ENCODE measurements around the gene CHMP6.

Gene CHMP6

DNA sequence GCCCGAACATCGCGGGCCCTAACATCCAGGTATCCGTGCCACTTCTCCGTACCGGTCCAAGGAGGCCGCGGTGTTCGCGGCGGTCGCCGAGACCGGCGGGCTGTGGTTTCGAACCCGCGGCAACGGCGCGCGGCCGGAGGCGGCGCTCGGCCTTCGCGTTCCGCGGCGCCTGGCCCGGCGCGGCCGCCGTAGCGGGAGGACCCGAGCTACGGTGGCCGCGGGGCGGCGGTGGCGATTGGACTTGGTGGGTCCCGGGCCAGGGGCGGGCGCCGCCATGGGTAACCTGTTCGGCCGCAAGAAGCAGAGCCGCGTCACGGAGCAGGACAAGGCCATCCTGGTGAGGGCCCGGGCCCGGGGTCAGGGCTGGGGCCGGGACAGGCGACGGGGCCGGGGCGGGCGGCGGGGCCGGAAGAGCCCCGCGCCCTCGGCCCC, at the start of gene CHMP6:
TSS of gene CHMP6 (plus strand) at position 197 of the 432 bp plus-strand sequence. CDS start at position 275, 78 bp downstream.
- peak; percentile 62 for DNase-seq (ENCODE audit: low read depth, low spot score)

DNA sequence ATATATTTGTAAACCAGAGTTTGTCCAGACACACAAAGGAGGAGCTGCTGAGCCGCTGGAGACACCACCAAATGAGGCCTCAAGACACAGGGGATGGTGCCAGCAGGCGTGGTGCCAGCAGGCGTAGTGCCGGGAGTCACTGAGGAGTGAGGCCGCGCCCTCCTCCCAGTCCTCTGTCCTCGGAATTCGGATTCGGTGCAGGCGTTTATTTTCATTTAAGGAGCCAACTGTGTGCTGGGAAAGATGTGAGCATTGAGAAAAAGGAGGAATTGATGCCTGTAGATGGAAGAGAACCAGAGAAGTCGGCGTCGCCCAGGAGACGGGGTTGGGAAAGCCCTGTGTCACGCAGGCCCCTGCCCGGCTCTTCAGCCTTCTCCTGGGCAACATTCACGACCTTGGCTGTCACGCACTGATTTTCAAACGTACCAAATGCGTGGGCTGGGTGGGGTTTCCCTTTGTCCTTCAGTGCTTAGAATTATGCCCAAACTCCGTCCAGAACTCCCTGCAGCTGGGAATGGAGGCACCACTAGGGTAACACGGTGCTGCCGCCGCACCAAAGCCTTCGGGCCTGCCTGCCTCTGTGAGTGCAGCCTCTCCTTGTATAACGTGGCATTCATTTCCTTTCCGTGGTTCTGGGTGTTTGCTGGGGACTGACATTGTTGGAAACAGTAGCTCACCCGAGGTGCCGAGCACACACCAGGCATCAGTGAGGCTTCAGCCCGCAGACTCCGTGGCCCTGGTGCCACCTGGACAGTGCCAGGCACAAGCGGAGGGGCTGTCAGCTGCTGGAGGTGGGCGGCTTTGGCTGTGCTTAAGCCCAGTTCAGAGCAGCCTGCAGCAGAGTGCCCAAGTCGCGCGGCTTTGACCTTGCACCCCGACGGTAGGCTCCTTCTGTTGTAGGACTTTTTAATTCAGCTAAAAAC, 49.0 kb upstream of the CHMP6 start:
- DNase-seq (ENCODE audit: low read depth, low spot score): no peak

DNA sequence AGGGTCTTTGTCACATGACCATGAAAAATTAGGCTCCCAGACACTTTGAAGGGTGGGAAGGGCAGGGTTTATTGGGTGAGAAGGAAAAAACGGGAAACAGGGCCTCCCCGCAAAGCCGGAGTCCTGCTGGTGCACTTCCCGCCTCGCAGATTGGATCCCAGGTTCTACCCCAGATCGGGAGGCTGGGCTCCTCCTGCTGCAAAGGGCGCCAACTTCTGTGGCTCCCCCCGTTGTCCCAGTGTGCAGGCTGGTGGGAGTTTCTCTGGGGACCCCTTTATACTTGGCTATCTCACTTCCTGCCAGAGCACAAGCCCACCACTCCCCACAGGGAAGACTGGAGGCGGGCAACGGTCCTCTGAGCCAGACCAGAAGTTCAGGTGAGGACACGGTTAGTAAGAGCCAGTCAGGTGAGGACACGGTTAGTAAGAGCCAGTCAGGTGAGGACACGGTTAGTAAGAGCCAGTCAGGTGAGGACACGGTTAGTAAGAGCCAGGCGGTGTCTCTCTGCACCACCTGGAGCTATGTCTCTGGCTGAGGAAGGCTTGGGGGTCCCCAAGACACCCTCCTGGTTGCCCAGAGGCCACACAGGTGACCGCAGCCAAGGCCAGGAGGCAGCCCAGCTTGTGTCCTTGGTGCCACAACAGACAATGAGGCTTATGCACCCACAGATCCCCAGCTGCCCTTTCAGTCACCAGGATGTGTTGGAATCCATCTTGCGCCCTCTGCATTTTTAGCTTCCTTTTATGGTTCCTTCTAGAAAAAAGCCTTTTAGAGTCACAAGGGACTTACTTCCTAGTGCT, 48.1 kb upstream of the CHMP6 start:
- DNase-seq (ENCODE audit: low read depth, low spot score): no peak

DNA sequence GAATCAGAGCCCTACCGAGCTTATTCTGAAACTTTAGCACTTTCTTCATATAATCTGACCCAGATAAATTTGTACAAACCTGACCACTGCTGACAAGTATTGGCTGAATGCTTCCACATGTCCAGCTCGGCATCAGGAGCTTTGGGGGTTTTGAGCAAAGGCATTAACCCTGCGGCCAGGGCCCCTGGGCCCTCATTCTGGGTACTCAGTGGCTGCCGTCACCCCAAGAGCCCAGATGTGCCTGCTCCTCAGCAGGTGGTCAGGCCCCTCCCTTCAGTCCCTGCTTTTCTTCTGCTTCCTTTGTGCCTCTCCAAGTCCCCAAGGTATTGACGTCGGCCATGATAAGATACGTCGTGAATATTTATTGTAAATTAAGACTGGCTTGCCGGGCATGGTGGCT, 47.3 kb upstream of the CHMP6 start:
- no peak for DNase-seq (ENCODE audit: low read depth, low spot score)

DNA sequence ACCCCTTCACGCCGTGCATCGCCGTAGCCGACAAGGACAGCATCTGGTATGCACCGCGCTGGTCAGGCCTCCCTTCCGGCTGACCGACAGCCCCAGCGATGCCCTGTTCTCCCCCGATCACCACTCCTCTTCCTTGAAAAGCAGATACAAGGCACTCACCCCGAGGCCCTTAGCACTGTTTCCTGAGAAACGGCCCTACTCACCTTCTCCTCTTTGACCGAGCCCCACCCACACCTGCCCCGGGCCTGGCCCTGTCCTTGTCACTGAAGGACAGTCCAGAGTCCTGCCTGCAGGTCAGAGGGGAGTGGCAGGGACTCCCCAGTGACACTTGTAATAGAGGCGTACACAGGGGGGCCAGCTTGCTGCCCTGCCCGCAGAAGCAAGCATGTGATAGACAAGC, 45.9 kb upstream of the CHMP6 start:
- no peak for DNase-seq (ENCODE audit: low read depth, low spot score)

DNA sequence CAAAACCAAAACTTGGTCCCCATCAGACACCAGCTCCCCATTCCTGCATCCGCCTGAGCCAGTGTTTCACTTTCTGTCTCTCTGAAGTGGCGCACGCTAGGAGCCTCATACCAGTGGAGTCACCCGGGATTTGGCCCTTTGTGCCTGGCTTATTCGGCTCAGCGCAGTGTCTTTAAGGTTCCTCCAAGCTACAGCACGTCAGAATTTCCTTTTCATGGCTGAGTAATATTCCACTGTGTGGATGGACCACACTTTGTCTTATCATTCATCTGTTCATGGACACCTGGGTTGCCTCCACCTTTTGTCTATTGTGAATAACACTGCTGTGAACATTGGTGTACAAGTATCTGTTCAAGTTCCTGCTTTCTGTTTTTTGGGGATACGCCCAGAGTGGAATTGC, 45.2 kb upstream of the CHMP6 start:
- DNase-seq (ENCODE audit: low read depth, low spot score): no peak

DNA sequence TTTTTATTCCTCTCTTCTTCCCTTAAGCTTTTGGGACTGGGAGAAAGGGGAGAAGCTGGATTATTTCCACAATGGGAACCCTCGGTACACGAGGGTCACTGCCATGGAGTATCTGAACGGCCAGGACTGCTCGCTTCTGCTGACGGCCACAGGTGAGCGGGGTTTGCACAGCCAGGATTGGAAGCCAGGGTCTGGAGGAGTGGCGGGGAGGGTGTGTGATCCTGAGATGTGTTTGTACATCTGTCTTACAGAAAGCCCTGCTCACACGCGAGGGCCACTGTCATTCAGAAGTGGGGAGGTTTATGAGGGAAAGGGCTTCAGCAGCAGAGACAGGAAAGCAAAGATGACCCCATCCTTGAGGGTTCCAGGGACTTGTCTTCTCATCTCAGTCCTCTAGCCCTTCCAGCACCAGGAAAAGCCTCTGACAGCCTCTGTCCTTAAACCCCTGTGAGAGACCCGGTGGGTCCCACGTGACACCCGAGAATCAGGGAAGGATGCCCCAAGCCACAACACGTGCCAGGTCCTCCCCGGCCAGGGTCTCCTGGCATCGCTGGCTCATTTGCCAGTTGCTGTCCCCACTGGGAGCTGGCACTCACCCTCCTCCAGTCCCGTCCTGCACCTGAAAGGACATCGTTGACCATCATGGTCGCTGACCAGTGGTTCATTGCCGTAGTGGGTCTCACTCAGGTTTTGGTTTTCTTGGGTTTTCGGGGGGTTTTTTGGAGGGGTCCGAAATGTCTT, 44.3 kb upstream of the CHMP6 start:
- DNase-seq (ENCODE audit: low read depth, low spot score): no peak

DNA sequence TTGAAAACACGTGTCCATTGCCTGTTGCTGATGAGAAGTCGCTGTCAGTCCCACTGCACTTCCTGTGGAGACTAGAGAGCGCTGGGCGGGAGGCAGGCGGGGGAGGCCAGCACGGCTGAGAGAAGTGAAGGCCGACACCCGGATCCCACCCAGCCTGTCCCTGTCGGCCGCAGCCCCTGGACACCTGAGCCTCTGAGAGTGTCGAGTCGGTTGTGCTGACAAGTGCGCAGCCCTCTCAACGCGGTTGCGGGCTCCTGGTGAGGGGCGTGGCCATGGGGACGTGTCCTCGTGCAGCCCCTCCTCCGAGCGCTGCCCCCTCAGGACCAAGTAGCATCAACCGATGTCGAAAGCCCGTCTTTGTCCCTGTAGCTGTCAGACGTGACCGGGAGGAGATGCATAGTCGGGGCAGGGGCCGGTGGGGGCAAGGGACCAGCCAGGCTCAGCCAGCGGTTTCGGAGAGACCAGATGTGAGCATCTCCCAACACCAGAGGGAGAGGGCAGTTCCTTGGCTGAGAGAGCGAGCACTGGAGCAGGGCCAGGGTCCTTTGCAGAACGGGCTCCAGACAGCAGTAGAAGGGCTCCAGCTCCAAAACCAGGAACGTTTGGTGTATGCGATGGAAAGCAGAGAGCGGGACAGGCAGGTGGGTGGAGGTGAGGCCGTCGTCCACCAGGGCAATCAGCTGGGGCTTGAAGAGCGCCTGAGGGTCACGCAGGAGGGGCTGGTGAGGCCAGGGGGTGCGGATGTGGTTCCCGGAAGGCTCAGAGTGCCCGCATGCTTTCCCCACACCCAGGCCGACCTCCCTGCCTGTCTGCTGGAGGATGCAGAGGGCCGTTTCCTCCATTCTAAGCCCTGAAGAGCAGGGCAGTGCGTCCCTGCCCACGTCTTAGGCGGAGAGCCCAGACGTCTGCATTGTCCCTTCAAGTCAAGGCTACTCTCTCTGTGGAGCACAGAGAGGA, 43.3 kb upstream of the CHMP6 start:
- DNase-seq (ENCODE audit: low read depth, low spot score): no peak

DNA sequence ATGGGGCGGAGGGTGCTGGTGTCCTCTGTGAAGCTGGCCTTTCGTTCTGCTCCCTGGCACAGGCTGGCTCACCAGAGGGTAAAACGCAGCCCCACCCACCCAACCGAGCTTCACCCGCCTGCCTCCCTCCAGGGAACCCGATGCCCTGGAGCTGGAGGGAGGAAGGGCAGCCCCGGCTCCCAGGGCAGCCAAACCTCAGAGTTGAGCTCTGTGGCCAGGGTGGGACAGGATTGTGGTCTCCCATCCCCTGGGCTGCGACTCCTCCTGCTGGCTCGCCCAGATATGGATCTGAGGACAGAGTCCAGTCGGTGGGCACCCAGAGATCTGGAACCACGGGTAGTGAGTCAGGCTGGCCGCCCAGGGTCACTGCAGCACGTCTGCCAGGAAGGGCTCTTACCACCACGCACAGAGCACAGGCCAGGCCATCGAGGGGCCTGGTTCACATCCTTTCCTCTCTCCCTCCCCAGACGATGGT, 42.6 kb upstream of the CHMP6 start:
- DNase-seq (ENCODE audit: low read depth, low spot score): no peak

DNA sequence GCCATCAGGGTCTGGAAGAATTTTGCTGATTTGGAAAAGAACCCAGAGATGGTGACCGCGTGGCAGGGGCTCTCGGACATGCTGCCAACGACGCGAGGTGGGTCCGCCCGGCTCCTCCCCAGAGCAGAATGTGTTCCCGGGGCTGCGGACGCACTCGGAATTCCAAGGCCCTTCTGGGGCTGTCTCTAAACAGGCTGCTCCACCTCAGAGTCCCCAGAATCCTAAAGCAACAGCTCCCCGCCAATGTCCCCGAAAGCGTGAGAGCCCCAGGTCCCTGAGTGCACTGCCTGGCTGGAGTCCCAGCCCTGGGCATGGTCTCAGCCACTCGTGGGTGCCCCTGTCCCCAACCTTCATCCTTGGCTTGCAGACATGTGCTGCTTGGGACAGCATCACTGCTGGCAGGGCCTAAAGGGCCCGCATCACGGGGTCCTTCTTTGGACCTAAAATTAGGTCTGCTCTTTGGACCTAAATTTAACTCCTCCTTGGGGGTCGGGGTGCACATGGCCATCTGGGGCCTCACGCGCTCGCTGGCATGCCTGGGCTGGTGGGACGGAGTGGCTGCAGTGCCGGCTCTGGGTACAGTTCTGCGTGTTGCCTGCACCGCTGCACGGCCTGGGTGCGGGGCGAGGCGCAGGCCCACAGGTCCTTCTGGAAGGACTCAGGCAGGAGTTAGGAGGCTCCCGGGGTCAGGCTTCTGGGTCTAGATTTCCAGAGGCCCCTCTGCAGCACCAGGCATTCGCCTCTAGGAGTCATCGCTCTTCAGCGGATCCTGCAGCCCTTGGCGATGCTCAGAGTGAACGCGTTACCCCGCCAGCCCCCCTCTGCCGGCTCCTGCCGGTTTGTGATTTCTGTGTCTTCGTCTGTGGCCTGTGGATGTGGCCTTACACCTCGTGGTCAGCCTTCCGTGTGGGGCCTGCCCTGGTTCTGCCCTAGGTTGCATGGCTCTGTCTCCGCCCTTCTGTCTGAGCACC, 41.9 kb upstream of the CHMP6 start:
- DNase-seq (ENCODE audit: low read depth, low spot score): peak; percentile 39

DNA sequence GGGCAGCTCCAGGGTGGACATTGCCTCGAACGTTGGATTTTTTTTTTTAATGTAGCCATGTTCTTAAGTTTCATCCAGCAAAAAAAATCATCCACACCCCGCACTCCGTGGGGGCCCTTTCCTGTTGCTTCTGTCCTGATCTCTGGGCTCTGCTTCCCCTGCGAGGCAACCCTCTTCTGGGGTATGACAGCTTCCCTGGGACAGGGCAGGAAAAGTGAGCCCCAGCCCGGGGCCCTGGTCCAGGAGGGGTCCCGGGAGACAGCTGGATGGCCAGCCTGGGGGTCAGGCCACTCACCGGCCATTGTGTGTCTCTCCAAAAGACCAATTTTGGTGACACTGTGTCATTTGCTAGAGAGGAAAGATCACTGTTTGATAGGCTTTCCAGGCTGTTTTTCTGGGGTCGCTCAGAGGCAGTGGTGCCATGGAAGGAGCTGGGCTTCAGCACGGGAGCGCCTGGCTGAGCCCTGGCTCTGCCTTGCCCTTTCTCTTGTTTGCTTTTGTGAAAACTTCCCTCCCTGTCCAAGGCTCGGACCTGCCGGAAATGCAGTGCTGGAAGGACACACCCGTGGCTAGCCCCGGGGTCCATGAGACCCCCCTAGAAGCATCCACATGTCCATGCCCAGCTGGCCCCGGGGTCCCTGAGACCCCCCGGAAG, 41.0 kb upstream of the CHMP6 start:
- no peak for DNase-seq (ENCODE audit: low read depth, low spot score)

DNA sequence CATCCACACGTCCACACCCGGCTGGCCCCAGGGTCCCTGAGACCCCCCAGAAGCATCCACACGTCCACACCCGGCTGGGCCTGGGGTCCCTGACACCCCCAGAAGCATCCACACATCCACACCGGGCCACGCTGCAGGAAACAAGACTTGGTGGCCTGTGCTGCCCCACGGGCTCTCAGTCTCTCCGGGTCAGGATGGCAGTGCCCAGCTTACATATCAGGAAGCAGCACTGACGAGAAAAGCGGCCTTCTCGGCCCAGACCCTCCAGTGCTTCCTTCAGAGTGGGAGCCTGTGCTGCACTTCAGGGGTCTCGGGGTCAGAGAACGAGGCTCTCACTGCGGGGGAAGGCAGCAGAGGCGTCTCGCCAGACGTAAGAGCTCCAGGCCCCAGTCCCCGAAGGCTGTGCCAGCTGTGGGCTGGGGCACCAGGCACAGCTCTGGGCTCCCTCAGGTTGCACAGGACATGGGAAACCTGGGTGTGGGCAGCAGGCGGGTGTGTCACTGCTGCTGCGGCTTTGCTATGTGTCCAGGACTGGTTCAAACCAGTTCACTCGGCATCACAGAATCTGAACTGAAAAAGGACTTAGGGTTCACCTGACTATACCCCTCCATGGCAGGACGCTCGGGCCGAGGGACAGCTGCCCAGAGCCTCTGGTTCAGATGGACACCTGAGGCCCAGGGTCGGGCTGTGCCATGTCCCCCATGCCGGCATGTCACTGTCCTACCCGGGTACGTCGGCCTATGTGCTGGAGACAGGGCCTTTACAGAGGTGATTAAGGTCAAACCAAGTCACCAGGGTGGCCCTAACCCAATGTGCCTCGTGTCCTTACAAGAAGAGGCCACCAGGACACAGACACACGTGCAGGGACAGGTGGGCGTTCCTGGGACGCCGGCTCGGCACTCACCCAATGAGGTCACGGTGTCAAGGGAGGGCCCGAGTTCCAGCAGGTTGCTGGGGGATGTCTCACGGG, 40.2 kb upstream of the CHMP6 start:
- DNase-seq (ENCODE audit: low read depth, low spot score): no peak

DNA sequence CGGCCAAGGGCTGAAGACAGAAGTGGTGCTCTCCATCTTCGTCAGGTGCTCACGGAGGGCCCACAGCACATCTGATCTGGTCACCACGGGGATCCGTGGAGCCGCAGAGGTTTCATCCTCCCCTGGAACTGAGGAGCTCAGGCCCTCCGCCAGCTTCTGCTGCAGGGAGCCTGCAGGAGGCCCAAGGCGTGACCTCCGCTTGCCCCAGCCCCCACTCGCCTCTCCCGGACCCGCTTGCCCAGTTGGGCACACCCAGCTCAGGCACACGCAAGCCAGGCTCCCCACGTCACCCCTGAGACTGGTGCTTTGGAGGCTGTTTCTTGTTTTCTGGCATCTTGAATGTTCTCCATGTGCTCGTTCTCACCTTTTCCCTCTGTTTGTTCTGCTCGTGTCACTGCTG, 39.4 kb upstream of the CHMP6 start:
- no peak for DNase-seq (ENCODE audit: low read depth, low spot score)

DNA sequence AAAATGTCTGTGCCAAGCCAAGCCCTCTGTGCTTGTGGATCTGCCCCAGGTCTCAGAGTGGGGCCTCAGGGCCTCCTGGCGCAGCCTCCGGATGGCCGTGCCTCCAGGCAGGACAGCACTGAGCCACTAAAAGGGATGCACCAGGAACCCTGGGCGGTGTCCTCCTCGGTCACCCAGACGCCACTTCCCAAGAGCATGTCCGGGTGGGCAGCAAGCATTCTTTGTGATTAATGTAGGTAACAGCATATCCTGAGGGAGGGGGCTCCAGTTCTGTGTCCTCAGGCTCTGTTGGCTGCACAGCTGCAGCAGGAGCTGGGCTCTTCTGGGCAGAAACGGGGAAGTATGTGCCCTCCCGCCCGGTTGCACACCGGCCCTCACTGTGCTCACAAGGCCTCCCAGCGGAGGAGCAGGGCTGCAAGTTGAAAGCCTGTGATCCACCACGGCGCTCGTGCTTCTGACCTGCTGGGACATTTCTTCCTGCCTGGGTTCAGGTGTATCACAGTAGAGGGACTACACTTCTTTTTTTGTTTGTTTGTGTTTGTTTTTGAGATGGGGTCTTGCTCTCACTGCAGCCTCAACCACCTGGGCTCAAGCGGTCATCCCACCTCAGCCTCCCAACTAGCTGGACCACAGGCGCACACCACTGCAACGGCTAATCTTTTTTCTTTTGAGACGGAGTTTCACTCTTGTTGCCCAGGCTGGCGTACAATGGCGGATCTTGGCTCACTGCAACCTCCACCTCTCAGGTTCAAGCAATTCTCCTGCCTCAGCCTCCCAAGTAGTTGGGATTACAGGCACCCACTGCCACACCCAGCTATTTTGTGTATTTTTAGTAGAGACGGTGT, 37.9 kb upstream of the CHMP6 start:
- DNase-seq (ENCODE audit: low read depth, low spot score): no peak

DNA sequence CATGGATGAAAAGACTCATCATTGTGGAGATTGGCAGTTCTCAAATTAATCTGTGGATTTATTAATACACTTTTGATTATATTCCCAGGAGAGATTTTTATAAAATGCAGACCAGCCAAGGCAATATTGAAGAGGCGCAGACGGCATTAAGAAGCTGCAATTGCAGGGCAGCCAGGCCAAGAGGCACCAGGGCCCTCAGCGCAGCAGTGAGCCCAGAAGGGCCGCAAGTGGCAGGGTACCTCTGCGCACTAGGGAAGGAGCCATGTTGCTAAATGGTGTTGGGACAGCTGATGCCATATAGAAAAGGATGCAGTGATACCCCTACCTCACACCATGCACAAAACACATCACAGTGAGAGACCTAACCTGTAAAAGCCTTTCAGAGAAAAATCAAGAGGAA, 36.6 kb upstream of the CHMP6 start:
- no peak for DNase-seq (ENCODE audit: low read depth, low spot score)

DNA sequence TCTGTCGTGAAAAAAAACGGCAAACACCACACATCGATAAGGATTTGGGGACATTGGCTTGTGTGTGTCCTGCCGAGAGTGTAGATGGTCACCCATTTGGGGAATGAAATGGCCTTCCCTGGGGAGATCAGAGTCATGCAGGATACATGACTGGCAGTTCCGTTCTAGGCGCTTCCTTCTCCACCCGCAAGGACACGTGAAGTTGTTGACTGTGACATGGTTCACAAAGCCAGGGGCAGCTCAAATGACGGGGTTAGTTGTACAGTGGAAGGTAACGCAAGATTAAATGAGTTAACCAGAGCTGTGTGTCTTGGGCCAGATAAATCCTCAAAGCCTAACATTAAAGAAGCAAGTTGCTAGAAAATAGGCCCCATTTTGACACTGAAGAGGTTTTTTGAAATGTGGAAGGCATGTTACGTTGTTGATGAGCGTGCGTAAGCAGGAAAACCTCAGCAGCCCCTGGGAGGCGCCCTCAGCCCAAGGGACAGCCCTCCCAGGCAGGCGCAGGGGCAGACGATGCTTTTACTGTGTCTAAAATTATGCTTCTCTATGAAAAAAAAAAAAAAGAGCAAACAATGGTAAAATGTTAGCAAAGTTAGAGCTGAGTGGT, 35.9 kb upstream of the CHMP6 start:
- no peak for DNase-seq (ENCODE audit: low read depth, low spot score)

All from ELF-1 (cell line).